SK-N-SH (cell line): ENCODE data around the gene ARHGAP15. TPM values are rescaled to one million over a fixed set of nuclear protein-coding genes. Genes with fewer than 3 reads are reported as not detected.

Experiments
- CTCF ChIA-PET: fragments of 300-600, 350-600 bp; formaldehyde crosslinking; extraction: SDS; loops from one replicate; lab custom pipeline; 2021; lab: Yijun Ruan, JAX
- POLR2A ChIA-PET: fragments of 350-600 bp; sonication (Branson Sonifier 250); formaldehyde crosslinking; extraction: SDS; loops from one replicate; lab custom pipeline; 2020; ENCODE audit warnings: antibody characterized with exemption, inconsistent platforms; lab: Yijun Ruan, JAX
- DNase-seq: peaks from one replicate; pipeline ENCODE4 v3.0.0; 2012
- H2AFZ ChIP-seq: fragments of 200-600 bp; sonication (generic); 2 replicates; pipeline ENCODE4 v1.8.1; 2016; ENCODE audit warnings: antibody characterized with exemption, mild to moderate bottlenecking, low read depth
- H3F3A ChIP-seq: fragments of 200-600 bp; sonication (generic); replicated peaks from 2 replicates; pipeline ENCODE3; 2016; ENCODE audit warnings: antibody characterized with exemption, mild to moderate bottlenecking; ENCODE audit not compliant: insufficient read depth
- H3K27ac ChIP-seq, 2 experiments: fragments of 200-500 bp in 1 of 2; fragments of 200-600 bp in 1 of 2; sonication (Bioruptor generic) in 1 of 2; sonication (generic), shearing (Covaris generic) in 1 of 2; 2 replicates each; pipeline versions ENCODE4 v1.5.1 to v1.6.1; 2014 to 2016; ENCODE audit warnings: low read depth in 2 of 2, inconsistent platforms in 1 of 2, low read length in 1 of 2, mild to moderate bottlenecking in 1 of 2, mixed read lengths in 1 of 2
- H3K27me3 ChIP-seq: fragments of 200-600 bp; sonication (generic), shearing (Covaris generic); 2 replicates; pipeline ENCODE4 v1.6.1; 2016; ENCODE audit warnings: mixed run types; ENCODE audit not compliant: insufficient read depth
- H3K36me3 ChIP-seq, 2 experiments: fragments of 200-500 bp in 1 of 2; fragments of 200-600 bp in 1 of 2; sonication (Bioruptor generic) in 1 of 2; sonication (generic) in 1 of 2; replicated peaks in 1 of 2; 2 replicates each; pipeline versions ENCODE3 to v1.5.1; 2014 to 2016; ENCODE audit warnings: low read length in 1 of 2, mild to moderate bottlenecking in 1 of 2; ENCODE audit not compliant: insufficient read depth in 2 of 2, control insufficient read depth in 1 of 2
- H3K4me1 ChIP-seq, 2 experiments: fragments of 200-500 bp in 1 of 2; fragments of 200-600 bp in 1 of 2; sonication (Bioruptor generic) in 1 of 2; sonication (generic), shearing (Covaris generic) in 1 of 2; 2 replicates each; pipeline versions ENCODE4 v1.5.1 to v1.6.1; 2014 to 2016; ENCODE audit warnings: low read depth in 1 of 2, low read length in 1 of 2, mixed run types in 1 of 2; ENCODE audit not compliant: insufficient read depth in 2 of 2, control insufficient read depth in 1 of 2
- H3K4me2 ChIP-seq: fragments of 200-600 bp; sonication (generic), shearing (Covaris generic); 2 replicates; pipeline ENCODE4 v1.6.1; 2017; ENCODE audit warnings: mixed run types
- H3K4me3 ChIP-seq, 2 experiments: fragments of 200-500 bp in 1 of 2; fragments of 200-600 bp in 1 of 2; sonication (Bioruptor generic) in 1 of 2; sonication (generic), shearing (Covaris generic) in 1 of 2; 2 replicates each; pipeline versions ENCODE4 v1.5.1 to v1.8.1; 2014 to 2016; ENCODE audit warnings: low read depth in 2 of 2, inconsistent platforms in 1 of 2, low read length in 1 of 2, mild to moderate bottlenecking in 1 of 2, mixed read lengths in 1 of 2, moderate library complexity in 1 of 2
- H3K79me2 ChIP-seq: fragments of 200-600 bp; sonication (generic); 2 replicates; pipeline ENCODE4 v1.8.1; 2017; ENCODE audit warnings: mild to moderate bottlenecking; ENCODE audit not compliant: insufficient read depth
- H3K9ac ChIP-seq: fragments of 200-600 bp; sonication (generic); 2 replicates; pipeline ENCODE4 v1.6.1; 2017; ENCODE audit warnings: mixed run types
- H3K9me2 ChIP-seq: fragments of 200-600 bp; sonication (generic); 2 replicates; pipeline ENCODE4 v1.6.1; 2017; ENCODE audit warnings: mixed run types
- H3K9me3 ChIP-seq: fragments of 200-600 bp; sonication (generic); 2 replicates; pipeline ENCODE4 v1.6.1; 2017; ENCODE audit warnings: mixed run types, mild to moderate bottlenecking, moderate library complexity
- H4K20me1 ChIP-seq: fragments of 200-600 bp; sonication (generic); 2 replicates; pipeline ENCODE4 v1.6.1; 2017; ENCODE audit warnings: mild to moderate bottlenecking, mixed run types; ENCODE audit not compliant: insufficient read depth
- CHD2 ChIP-seq: fragments of 150-350 bp; IDR thresholded peaks from 2 replicates; pipeline ENCODE4 v1.6.1; 2018; ENCODE audit warnings: low read length; ENCODE audit not compliant: partially characterized antibody
- CTCF ChIP-seq: fragments of 200-600 bp; sonication (generic); IDR thresholded peaks from 2 replicates; pipeline ENCODE4 v1.6.1; 2017; ENCODE audit warnings: antibody characterized with exemption, mild to moderate bottlenecking, moderate library complexity
- ELF1 ChIP-seq: IDR thresholded peaks from 2 replicates; pipeline ENCODE4 v1.4.0; 2012
- EP300 ChIP-seq, 2 experiments: IDR thresholded peaks; 2 replicates each; pipeline versions ENCODE4 v1.4.0 to v1.6.1; 2012; ENCODE audit warnings: borderline replicate concordance in 1 of 2, low read depth in 1 of 2, low read length in 1 of 2
- EZH2phosphoT487 ChIP-seq: fragments of 200-600 bp; sonication (generic); IDR thresholded peaks from 2 replicates; pipeline ENCODE4 v1.6.1; 2017; ENCODE audit warnings: low read depth, mixed run types, mild to moderate bottlenecking, antibody characterized with exemption, moderate library complexity, borderline replicate concordance
- FOXJ3 ChIP-seq: sonication (generic); formaldehyde crosslinking; IDR thresholded peaks from 2 replicates; pipeline ENCODE4 v1.5.1; 2020; ENCODE audit warnings: mild to moderate bottlenecking, missing genetic modification reagents
- FOXM1 ChIP-seq: IDR thresholded peaks from 2 replicates; pipeline ENCODE4 v1.4.0; 2012; ENCODE audit warnings: low read depth, mild to moderate bottlenecking
- GATA2 ChIP-seq: sonication (generic); formaldehyde crosslinking; IDR thresholded peaks from 2 replicates; pipeline ENCODE4 v1.5.0; 2020; ENCODE audit warnings: mild to moderate bottlenecking, missing genetic modification reagents
- MXI1 ChIP-seq: IDR thresholded peaks from 2 replicates; pipeline ENCODE4 v1.6.1; 2012; ENCODE audit warnings: mild to moderate bottlenecking, low read depth, low read length, improper control_type of control experiment
- NFIC ChIP-seq: IDR thresholded peaks from 2 replicates; pipeline ENCODE4 v1.4.0; 2012; ENCODE audit warnings: borderline replicate concordance
- NRF1 ChIP-seq: IDR thresholded peaks from 2 replicates; pipeline ENCODE4 v1.6.1; 2012; ENCODE audit warnings: low read depth, mild to moderate bottlenecking, low read length
- PBX3 ChIP-seq: IDR thresholded peaks from 2 replicates; pipeline ENCODE4; 2012
- SIN3A ChIP-seq: IDR thresholded peaks from 2 replicates; pipeline ENCODE4 v1.6.1; 2012; ENCODE audit warnings: low read depth, mild to moderate bottlenecking, low read length, moderate library complexity, borderline replicate concordance
- SMC3 ChIP-seq: IDR thresholded peaks from 2 replicates; pipeline ENCODE4 v1.6.1; 2012; ENCODE audit warnings: low read depth, low read length, improper control_type of control experiment
- TAF1 ChIP-seq: IDR thresholded peaks from 2 replicates; pipeline ENCODE4 v1.6.1; 2012; ENCODE audit warnings: low read depth, mild to moderate bottlenecking, low read length, moderate library complexity, borderline replicate concordance
- TEAD4 ChIP-seq: IDR thresholded peaks from 2 replicates; pipeline ENCODE4 v1.4.0; 2012; ENCODE audit warnings: mild to moderate bottlenecking, borderline replicate concordance; ENCODE audit not compliant: insufficient read depth
- USF1 ChIP-seq: IDR thresholded peaks from 2 replicates; pipeline ENCODE4 v1.4.0; 2012; ENCODE audit warnings: low read depth, borderline replicate concordance
- USF2 ChIP-seq: fragments of 150-350 bp; IDR thresholded peaks from 2 replicates; pipeline ENCODE4 v1.6.1; 2017; ENCODE audit warnings: antibody characterized with exemption, low read length, low read depth, borderline replicate concordance
- WGBS: methylation state at CpG from one replicate; pipeline ENCODE4 v1.1.6; 2017; ENCODE audit warnings: low lambda C conversion rate; 5-methylcytosine and 5-hydroxymethylcytosine counted together
- polyA plus RNA-seq, 3 experiments: library from polyadenylated mRNA; depleted of rRNA; stranded (reverse); fragments of >200 nt; gene quantifications; 2 replicates each; pipeline ENCODE4 v1.2.3, GENCODE V29; 2012

Gene ARHGAP15
- polyA plus RNA-seq, 1 of the 3 experiments (the other 2 are of a cell fraction), result not detected

- ChIA-PET CTCF (no interaction called here), POLR2A (no interaction called here)
- Histone ChIP-seq H3K9me2 (no peaks in the 10 kb centered on the region), H3K27ac (no peak overlapping the region), H4K20me1 (no peaks in the 10 kb centered on the region), H3K4me3 (no peak overlapping the region), H3K79me2 (no peaks in the 10 kb centered on the region), H3K4me1 (no peaks in the 10 kb centered on the region), H3F3A (no peaks in the 10 kb centered on the region), H3K36me3 (no peaks in the 10 kb centered on the region), H3K27me3 (no peaks in the 10 kb centered on the region), H2AFZ (no peak overlapping the region), H3K9me3 (no peaks in the 10 kb centered on the region), H3K4me2 (no peak overlapping the region), H3K9ac (no peak overlapping the region)
- WGBS, result 70% methylated on average over 4 of the region's 4 CpGs
- DNase-seq, result no peak
- no peak for TF ChIP-seq NFIC
- TF ChIP-seq GATA2 (CRISPR knock-in tag), result no peak
- no peak for TF ChIP-seq EZH2phosphoT487
- no peak for TF ChIP-seq CHD2
- TF ChIP-seq MXI1, result no peak
- TF ChIP-seq CTCF, result no peak
- TF ChIP-seq EP300 (IDR thresholded peaks at IDR 0.05; ENCODE audit: borderline replicate concordance in 1 of 2, low read depth in 1 of 2, low read length in 1 of 2), result no peak
- no peak for TF ChIP-seq USF1
- TF ChIP-seq PBX3, result no peak
- no peak for TF ChIP-seq USF2
- TF ChIP-seq SIN3A, result no peak
- TF ChIP-seq SMC3, result no peak
- no peak for TF ChIP-seq FOXJ3 (CRISPR knock-in tag)
- no peak for TF ChIP-seq TAF1
- no peak for TF ChIP-seq FOXM1
- no peak for TF ChIP-seq ELF1
- no peak for TF ChIP-seq NRF1
- TF ChIP-seq TEAD4, result no peak
Observed at GRCh38 chr2:143815082-143815481, 685.9 kb downstream of the ARHGAP15 start.
